ENCODE data around the gene UMODL1. TPM values are rescaled to one million over a fixed set of nuclear protein-coding genes. Genes with fewer than 3 reads are reported as not detected.

Gene UMODL1
- total and polyA plus RNA-seq, 12 donors: 0.10 to 0.79 (median 0.17) TPM; not detected in 9

DNA sequence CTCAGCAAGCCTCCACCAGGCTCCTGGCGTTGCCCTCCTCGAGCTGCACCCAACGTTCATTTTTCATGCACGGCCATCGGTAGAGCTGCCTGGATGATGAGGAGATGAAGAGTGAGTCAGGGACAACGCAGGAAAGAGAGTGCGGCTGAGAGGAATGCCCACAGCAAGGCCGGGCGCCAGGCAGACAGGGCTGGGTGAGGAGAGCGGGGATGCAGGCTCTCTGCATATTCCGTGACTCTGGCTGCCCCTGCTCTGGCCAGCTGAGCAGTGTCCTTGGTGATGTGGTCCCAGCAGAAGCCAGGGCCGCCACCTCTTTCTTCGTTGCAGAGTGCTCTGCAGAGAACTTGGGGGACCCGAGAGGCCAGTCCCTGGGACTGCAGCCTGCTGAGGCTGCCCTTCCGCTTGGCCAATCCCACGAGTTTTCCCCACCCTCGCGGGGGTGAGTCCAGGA is 10.8 kb downstream of the UMODL1 start:
- Histone ChIP-seq H3K36me3 (replicated peaks in 1 of 2) (no peaks in the 10 kb centered on the region), H3K27me3 (no peaks in the 10 kb centered on the region), H3K27ac (peak overlapping the region in 1 of 5 donors; percentile 63), H3K9me3 (replicated peaks in 1 of 3) (no peaks in the 10 kb centered on the region), H3K4me1 (replicated peaks in 1 of 2) (no peaks in the 10 kb centered on the region), H3K4me3 (no peak overlapping the region)
- TF ChIP-seq POLR2A (IDR thresholded peaks at IDR 0.05): peak in 1 of 2 donors; percentile 21
- TF ChIP-seq, protein P1, sequence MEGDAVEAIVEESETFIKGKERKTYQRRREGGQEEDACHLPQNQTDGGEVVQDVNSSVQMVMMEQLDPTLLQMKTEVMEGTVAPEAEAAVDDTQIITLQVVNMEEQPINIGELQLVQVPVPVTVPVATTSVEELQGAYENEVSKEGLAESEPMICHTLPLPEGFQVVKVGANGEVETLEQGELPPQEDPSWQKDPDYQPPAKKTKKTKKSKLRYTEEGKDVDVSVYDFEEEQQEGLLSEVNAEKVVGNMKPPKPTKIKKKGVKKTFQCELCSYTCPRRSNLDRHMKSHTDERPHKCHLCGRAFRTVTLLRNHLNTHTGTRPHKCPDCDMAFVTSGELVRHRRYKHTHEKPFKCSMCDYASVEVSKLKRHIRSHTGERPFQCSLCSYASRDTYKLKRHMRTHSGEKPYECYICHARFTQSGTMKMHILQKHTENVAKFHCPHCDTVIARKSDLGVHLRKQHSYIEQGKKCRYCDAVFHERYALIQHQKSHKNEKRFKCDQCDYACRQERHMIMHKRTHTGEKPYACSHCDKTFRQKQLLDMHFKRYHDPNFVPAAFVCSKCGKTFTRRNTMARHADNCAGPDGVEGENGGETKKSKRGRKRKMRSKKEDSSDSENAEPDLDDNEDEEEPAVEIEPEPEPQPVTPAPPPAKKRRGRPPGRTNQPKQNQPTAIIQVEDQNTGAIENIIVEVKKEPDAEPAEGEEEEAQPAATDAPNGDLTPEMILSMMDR (IDR thresholded peaks at IDR 0.05): peak in 1 of 6 experiments; percentile 13
- intact Hi-C loops (cut with DNase I): no loop called here
- WGBS, 4 donors: 42 to 54% (median 48%) methylated on average over 9 to 18 of the region's 18 CpGs
- peak; percentile 52 to 86 (median 79) for DNase-seq

DNA sequence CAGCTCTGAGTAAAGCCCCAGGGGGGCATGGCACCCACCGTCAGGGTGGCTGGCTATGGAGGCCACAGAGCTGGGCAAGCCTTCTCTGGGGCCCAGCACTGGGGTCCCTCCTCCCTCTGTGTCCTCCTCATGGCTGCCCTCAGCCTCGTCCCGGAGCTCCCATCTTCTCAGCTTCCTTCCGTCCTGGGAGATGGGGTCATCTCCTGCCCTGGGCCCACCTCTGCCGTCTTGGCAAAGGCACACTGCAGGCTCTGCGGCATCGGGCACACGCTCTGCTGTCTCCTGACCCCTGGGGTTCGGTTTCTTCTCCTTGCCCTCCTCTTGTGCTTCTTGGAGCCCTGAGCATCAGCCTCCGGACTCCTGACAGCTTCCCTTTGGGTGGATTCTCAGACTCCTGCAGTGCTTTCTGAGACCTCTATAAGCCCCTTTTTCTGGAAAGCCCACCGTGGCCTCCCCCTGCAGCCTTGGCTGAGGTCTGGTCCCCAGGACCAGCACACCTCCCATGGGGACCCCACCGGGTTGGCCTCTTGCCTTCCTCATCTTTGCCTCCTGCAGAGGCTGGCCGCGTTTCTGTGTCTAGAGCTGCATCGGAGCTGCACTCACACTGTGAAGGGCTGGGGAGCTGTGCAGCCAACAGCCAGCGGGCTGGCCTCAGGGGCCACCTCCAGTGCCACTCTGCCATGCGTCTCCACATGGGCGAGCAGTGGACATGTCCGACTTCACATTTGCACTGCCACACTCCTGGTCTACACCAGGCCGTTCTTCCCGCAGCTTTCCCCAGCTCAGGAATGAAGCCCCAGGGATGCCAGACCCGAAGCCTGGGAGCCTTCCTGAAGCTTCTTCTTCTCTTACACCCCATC is 11.6 kb downstream of the UMODL1 start:
- no peaks in the 10 kb centered on the region for H3K36me3 ChIP-seq (replicated peaks in 1 of 2)
- H3K27me3 ChIP-seq: no peaks in the 10 kb centered on the region
- no peak for DNase-seq
- H3K4me1 ChIP-seq (replicated peaks in 1 of 2): no peaks in the 10 kb centered on the region
- WGBS, 4 donors: 85 to 96% (median 87%) methylated on average over 20 to 22 of the region's 22 CpGs
- TF ChIP-seq POLR2A (IDR thresholded peaks at IDR 0.05): no peak
- TF ChIP-seq, protein P1 (IDR thresholded peaks at IDR 0.05): no peak
- peak overlapping the region in 1 of 5 donors; percentile 63 for H3K27ac ChIP-seq
- H3K4me3 ChIP-seq: no peak overlapping the region
- intact Hi-C loops (cut with DNase I): no loop called here
- H3K9me3 ChIP-seq (replicated peaks in 1 of 3): no peaks in the 10 kb centered on the region

DNA sequence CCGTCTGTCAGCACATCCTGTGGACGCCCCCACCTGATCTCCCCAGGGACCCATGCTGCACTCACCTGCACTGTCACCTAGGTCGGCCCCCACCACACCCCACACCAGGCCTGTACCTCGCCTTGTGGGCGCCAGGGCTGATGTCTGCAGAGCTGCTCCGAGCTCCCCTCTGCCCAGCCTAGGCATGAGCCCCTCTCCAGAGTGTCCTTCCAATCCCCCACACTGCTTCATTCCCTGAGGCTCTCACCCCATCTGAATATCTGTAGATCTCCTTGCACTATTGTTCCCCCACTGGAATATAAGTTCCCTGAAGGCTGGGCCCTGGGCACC is 12.2 kb downstream of the UMODL1 start:
- Histone ChIP-seq H3K27me3 (no peaks in the 10 kb centered on the region), H3K36me3 (replicated peaks in 1 of 2) (no peaks in the 10 kb centered on the region), H3K4me1 (replicated peaks in 1 of 2) (no peaks in the 10 kb centered on the region), H3K4me3 (no peak overlapping the region), H3K9me3 (replicated peaks in 1 of 3) (no peaks in the 10 kb centered on the region), H3K27ac (no peak overlapping the region)
- TF ChIP-seq, protein P1 (IDR thresholded peaks at IDR 0.05): no peak
- TF ChIP-seq POLR2A (IDR thresholded peaks at IDR 0.05): no peak
- 86 to 96% (median 90%) methylated on average over 6 of the region's 6 CpGs for whole genome bisulfite sequencing, 4 donors
- intact Hi-C loops (cut with DNase I): no loop called here
- DNase-seq: no peak

DNA sequence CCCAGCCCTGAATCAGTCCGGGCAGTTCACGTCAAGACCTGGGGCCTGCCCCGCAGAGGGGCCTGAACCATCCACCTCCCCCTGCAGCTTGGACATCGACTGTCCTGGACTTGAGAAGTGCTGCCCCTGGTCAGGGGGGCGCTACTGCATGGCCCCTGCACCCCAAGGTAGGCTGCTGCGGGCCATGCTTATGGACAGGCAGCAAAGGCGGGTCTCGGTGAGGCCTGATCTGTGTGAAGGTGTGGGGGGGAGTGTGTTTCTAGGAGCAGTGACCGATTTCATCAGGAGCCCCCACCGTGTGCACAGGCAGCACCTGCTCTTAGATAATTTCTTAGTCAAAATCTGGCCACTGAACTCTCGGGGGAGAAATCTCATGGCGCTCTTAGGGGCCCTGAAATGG is 13.0 kb downstream of the UMODL1 start:
- no peak for TF ChIP-seq POLR2A (IDR thresholded peaks at IDR 0.05)
- TF ChIP-seq, protein P1 (IDR thresholded peaks at IDR 0.05): no peak

More for the DNA sequence above, 13.0 kb downstream of the UMODL1 start:
- Histone ChIP-seq H3K4me1 (replicated peaks in 1 of 2) (no peaks in the 10 kb centered on the region), H3K9me3 (replicated peaks in 1 of 3) (no peaks in the 10 kb centered on the region), H3K36me3 (replicated peaks in 1 of 2) (no peaks in the 10 kb centered on the region), H3K27me3 (no peaks in the 10 kb centered on the region), H3K4me3 (no peak overlapping the region), H3K27ac (no peak overlapping the region)
- 84 to 95% (median 92%) methylated on average over 10 to 12 of the region's 12 CpGs for WGBS, 4 donors
- intact Hi-C loops (cut with DNase I): no loop called here
- no peak for DNase-seq

All from adrenal gland (tissue), 12 donors.